HEK293T (cell line): Measurements from ENCODE around the gene ARHGAP6.

Experiments used
- CTCF ChIA-PET: fragments of 350-600 bp; formaldehyde crosslinking; extraction: SDS; loops from one replicate; lab custom pipeline; 2021; ENCODE audit warnings: antibody characterized with exemption, inconsistent platforms; lab: Yijun Ruan, JAX
- POLR2A ChIA-PET: fragments of 350-600 bp; formaldehyde crosslinking; extraction: SDS; loops from one replicate; lab custom pipeline; 2020; ENCODE audit warnings: antibody characterized with exemption, inconsistent platforms; lab: Yijun Ruan, JAX
- DNase-seq: peaks from one replicate; pipeline ENCODE4 v3.0.0; 2012; ENCODE audit warnings: mixed read lengths; ENCODE audit errors: extremely low spot score
- ARNT ChIP-seq: fragments of 450-650 bp; IDR thresholded peaks from 2 replicates; pipeline ENCODE4 v1.6.1; 2017; ENCODE audit warnings: mild to moderate bottlenecking
- BHLHE40 ChIP-seq: fragments of 450-650 bp; IDR thresholded peaks from 2 replicates; pipeline ENCODE4 v1.6.1; 2016; ENCODE audit warnings: mild to moderate bottlenecking, moderate library complexity, borderline replicate concordance
- CTBP1 ChIP-seq: fragments of 450-650 bp; IDR thresholded peaks from 2 replicates; pipeline ENCODE4 v1.6.1; 2016; ENCODE audit warnings: borderline replicate concordance
- ELF4 ChIP-seq: fragments of 450-650 bp; IDR thresholded peaks from 2 replicates; pipeline ENCODE4 v1.6.1; 2017; ENCODE audit warnings: antibody characterized with exemption
- FOXA1 ChIP-seq: fragments of 450-650 bp; IDR thresholded peaks from 2 replicates; pipeline ENCODE4 v1.6.1; 2016; ENCODE audit warnings: mild to moderate bottlenecking
- FOXK2 ChIP-seq: fragments of 450-650 bp; IDR thresholded peaks from 2 replicates; pipeline ENCODE4 v1.6.1; 2016; ENCODE audit warnings: mild to moderate bottlenecking
- FOXM1 ChIP-seq: fragments of 450-650 bp; IDR thresholded peaks from 2 replicates; pipeline ENCODE4 v1.6.1; 2017; ENCODE audit warnings: mild to moderate bottlenecking, borderline replicate concordance
- HDGF ChIP-seq: fragments of 450-650 bp; IDR thresholded peaks from 2 replicates; pipeline ENCODE4 v1.6.1; 2017; ENCODE audit warnings: antibody characterized with exemption, borderline replicate concordance
- L3MBTL2 ChIP-seq: fragments of 450-650 bp; conservative IDR thresholded peaks from 2 replicates; pipeline ENCODE4 v1.6.1; 2016; ENCODE audit warnings: mild to moderate bottlenecking
- LEF1 ChIP-seq: fragments of 450-650 bp; IDR thresholded peaks from 2 replicates; pipeline ENCODE4 v1.6.1; 2017; ENCODE audit warnings: mild to moderate bottlenecking, borderline replicate concordance
- NFRKB ChIP-seq: fragments of 450-650 bp; IDR thresholded peaks from 2 replicates; pipeline ENCODE4 v1.6.1; 2016; ENCODE audit warnings: mild to moderate bottlenecking, moderate library complexity
- PKNOX1 ChIP-seq: fragments of 450-650 bp; IDR thresholded peaks from 2 replicates; pipeline ENCODE4 v1.6.1; 2016
- SP1 ChIP-seq: fragments of 450-650 bp; IDR thresholded peaks from 2 replicates; pipeline ENCODE4 v1.6.1; 2017
- SUZ12 ChIP-seq: fragments of 450-650 bp; IDR thresholded peaks from 2 replicates; pipeline ENCODE4 v1.6.1; 2016; ENCODE audit warnings: mild to moderate bottlenecking
- TARDBP ChIP-seq: fragments of 450-650 bp; IDR thresholded peaks from 2 replicates; pipeline ENCODE4 v1.6.1; 2016
- ZNF384 ChIP-seq: fragments of 450-650 bp; IDR thresholded peaks from 2 replicates; pipeline ENCODE4 v1.6.1; 2016

Gene ARHGAP6

GRCh38 chrX:11688201-11688600 lies 22.5 kb upstream of the ARHGAP6 start:
- TF ChIP-seq FOXA1 (no peak), TARDBP (no peak)
- DNase-seq: no peak
- POLR2A ChIA-PET: no interaction called here
- CTCF ChIA-PET: no interaction called here

GRCh38 chrX:11687157-11687556 lies 21.4 kb upstream of the ARHGAP6 start:
- TF ChIP-seq TARDBP (no peak), L3MBTL2 (no peak), ZNF384 (no peak), ARNT (no peak), SP1 (no peak), FOXK2 (no peak), ELF4 (no peak), NFRKB (no peak), LEF1 (no peak), FOXM1 (no peak), HDGF (no peak), FOXA1 (no peak), SUZ12 (no peak)
- ChIA-PET POLR2A (no interaction called here), CTCF (no interaction called here)
- no peak for DNase-seq

DNA sequence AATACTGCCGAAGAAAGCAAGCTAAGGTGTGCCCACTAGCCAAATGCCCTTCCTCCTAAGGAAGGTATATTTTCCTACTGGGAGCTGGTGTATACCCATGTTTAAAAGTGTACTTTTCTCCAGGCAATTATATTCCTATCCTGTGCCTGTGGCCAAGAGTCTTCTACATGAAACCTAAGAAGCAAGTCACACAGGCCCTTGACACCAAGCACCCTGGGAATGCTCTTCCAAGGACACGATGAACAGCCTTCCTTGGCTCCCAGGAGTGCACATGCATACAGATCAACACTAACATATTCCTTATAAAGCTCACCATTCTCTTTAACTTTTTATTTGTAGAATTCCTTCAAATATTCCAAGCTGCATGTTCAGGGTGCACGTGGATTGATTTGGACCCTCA lies 17.3 kb upstream of the ARHGAP6 start:
- DNase-seq: no peak
- ChIA-PET CTCF (no interaction called here), POLR2A (no interaction called here)
- TF ChIP-seq CTBP1: no peak
- TF ChIP-seq HDGF: no peak
- TF ChIP-seq FOXM1: no peak

GRCh38 chrX:11678158-11678557 lies 12.4 kb upstream of the ARHGAP6 start:
- ChIA-PET CTCF (interaction anchor here (0.7 to 2.2 kb wide), 3 partner anchors 12 to 1028 kb away, joined by 3 to 7 read pairs (median 3); partner anchors contain the start of gene ARHGAP6), POLR2A (no interaction called here)
- DNase-seq: no peak
- TF ChIP-seq FOXK2 (no peak), ARNT (no peak), ELF4 (no peak)

GRCh38 chrX:11672213-11672612 lies 6.5 kb upstream of the ARHGAP6 start:
- CTCF ChIA-PET: interaction anchor here (0.7 to 0.8 kb wide), 2 partner anchors 30 to 98 kb away, joined by 3 to 4 read pairs; no protein-coding TSS in a partner anchor
- TF ChIP-seq LEF1: no peak
- POLR2A ChIA-PET: no interaction called here

GRCh38 chrX:11670316-11670715 lies 4.6 kb upstream of the ARHGAP6 start:
- no peak for DNase-seq
- ChIA-PET CTCF (no interaction called here), POLR2A (no interaction called here)
- TF ChIP-seq ZNF384 (no peak), HDGF (no peak), PKNOX1 (no peak), SP1 (no peak), FOXA1 (no peak), FOXM1 (no peak), BHLHE40 (no peak), CTBP1 (no peak), L3MBTL2 (no peak), LEF1 (no peak), ELF4 (no peak)

More at GRCh38 chrX:11672213-11672612, 6.5 kb upstream of the ARHGAP6 start:
- DNase-seq: no peak

DNA sequence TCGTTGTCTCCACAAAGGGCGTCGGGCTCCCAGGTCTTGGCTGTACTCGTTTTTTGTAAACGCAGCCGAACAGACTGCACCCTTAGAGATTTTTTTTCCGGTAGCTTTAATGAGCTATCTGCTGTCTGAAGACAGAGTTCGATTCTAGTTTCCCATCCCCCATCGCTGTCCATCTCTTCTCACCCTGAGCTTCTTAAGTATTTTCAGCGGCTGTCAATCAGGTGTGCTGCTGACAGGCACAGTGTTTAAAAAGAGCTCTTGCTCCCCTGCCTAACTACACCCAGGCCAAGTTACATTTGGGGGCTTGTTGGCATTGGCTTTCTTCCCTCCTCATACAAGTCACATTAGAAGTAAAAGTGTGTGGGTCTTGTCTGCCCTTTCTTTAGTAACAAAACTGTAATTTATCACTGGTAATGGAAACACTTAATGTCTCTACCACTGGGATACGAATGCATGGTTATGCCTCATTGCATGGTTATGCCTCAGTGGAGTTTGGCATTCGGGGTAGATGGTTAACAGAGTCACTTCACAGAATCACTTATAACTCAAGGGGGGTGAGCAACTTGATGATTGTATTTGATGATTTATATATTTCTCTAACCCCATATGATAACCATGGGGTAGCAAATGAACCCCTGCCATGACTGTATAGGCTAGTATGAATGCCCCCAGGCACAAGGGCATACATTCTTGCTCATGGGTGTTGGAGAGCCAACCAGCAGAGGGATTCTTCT lies 1.4 kb upstream of the ARHGAP6 start:
- DNase-seq: no peak
- ChIA-PET CTCF (interaction anchor here (3.0 kb wide), 1 partner anchor 11 kb away, joined by 7 read pairs; no protein-coding TSS in a partner anchor), POLR2A (no interaction called here)
- TF ChIP-seq SUZ12 (no peak), FOXM1 (no peak), ZNF384 (no peak), CTBP1 (no peak), SP1 (no peak), FOXK2 (no peak), NFRKB (no peak), TARDBP (no peak), ELF4 (no peak), PKNOX1 (no peak), LEF1 (no peak), BHLHE40 (no peak), L3MBTL2 (no peak), ARNT (no peak), HDGF (no peak), FOXA1 (no peak)

GRCh38 chrX:11666164-11666563 lies 444 bp upstream of the ARHGAP6 start:
- POLR2A ChIA-PET: no interaction called here
- CTCF ChIA-PET: interaction anchor here (1.0 to 3.0 kb wide), 2 partner anchors 12 to 129 kb away, joined by 3 to 7 read pairs; no protein-coding TSS in a partner anchor
- DNase-seq: peak; percentile 29
- TF ChIP-seq L3MBTL2 (no peak), TARDBP (no peak), BHLHE40 (no peak), ELF4 (no peak), CTBP1 (no peak), HDGF (no peak), FOXM1 (no peak), LEF1 (no peak), ZNF384 (no peak), PKNOX1 (no peak), SP1 (no peak), SUZ12 (no peak), NFRKB (no peak), FOXK2 (no peak), ARNT (no peak), FOXA1 (no peak)
